ENCODE data around the gene TCF20.

TCF20 gene

GRCh38 chr22:42258126-42258525 is 12.3 kb downstream of the TCF20 start:
- no peak for DNase-seq (ENCODE audit: low read depth)

DNA sequence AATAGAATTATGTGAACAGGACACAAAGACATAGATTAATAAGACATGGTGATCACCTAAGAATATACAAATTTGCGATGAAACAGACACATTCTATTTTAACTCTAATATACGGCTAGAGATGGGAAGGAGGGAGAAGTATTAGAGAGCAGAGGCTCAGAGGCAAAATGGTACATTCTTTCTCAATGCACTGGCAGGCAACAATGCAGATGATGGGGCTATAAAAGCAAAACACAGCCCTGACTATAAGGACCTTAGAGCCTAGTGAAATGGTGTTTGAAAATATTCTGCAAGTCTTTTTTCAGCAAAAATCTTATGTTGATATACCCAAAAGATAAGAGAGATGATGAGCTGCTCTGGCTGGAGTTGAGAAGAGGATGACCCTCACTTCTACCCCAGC is 13.1 kb downstream of the TCF20 start:
- no peak for DNase-seq (ENCODE audit: low read depth)

DNA sequence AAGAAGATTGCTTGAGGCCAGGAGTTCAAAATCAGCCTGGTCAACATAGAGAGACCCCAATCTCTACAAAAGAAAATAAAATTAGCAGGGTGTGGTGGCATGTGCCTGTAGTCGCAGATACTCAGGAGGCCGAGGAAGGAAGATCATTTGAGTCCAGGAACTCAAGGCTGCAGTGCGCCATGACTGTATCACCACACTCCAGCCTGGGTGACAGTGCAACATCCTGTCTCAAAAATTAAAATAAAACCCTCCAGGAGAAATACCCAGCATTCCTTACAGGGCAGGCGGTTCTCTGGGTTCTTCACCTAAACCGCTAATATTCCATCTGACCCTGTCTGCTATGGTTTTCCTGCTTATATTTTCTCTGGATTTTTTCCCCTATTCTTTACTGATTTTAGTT is 13.5 kb downstream of the TCF20 start:
- DNase-seq (ENCODE audit: low read depth): no peak

GRCh38 chr22:42256220-42256619 is 14.2 kb downstream of the TCF20 start:
- DNase-seq (ENCODE audit: low read depth): no peak

DNA sequence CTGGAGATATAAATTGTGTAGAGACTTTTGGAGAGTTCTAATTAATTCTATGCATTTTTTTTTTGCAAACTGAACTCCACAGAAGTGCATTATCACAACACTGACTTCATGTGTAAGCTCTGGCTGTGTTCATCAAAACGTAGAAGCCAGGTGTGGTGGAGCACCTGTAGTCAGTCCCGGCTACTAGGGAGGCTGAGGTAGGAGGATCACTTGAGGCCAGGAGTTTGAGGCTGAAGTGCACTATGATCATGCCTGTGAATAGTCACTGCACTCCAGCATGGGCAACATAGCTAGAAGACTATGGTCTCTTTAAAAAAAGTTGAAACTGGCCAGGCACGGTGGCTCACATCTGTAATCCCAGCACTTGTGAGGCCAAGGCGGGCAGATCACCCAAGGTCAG is 20.6 kb downstream of the TCF20 start:
- DNase-seq (ENCODE audit: low read depth): no peak

DNA sequence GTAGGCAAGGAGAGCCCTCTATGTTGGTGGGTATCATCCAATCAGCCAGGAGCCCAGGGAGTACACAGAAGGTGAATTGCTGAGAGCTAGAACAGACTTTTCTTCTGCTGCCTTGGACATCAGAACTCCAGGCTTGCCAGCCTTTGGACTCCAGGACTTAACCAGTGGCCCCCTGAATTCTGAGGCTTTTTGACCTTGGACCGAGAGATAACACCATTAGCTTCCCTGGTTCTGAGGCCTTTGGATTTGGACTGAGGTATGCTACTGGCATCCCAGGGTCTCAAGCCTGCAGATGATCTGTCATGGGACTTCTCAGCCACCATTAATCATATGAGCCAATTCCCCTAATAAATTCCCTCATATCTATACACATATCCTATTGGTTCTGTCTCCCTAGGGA is 21.5 kb downstream of the TCF20 start:
- DNase-seq (ENCODE audit: low read depth): no peak

DNA sequence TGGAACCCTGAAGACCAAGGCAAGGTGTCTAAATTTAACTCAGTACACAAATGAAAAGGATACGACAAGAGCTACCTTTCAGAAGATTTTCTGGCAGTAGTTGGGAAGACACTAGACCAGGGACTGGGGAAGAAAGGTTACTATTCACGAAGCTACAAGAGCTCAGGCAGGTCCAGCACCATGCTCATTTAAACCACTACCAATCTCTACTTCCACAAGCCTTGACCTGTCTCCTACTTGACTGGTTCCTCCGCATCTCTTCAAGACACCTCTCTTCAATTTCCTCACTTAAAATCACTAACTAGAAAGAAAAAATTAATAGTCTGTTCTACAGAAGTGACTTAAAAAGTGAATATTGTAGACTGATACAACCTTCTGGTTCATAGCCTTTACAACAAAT is 22.9 kb downstream of the TCF20 start:
- no peak for DNase-seq (ENCODE audit: low read depth)

GRCh38 chr22:42243802-42244060 is 26.7 kb downstream of the TCF20 start:
- no peak for DNase-seq (ENCODE audit: low read depth)

- DNase-seq (ENCODE audit: low read depth): no peak
Measured at GRCh38 chr22:42236848-42237247, 33.6 kb downstream of the TCF20 start.

DNA sequence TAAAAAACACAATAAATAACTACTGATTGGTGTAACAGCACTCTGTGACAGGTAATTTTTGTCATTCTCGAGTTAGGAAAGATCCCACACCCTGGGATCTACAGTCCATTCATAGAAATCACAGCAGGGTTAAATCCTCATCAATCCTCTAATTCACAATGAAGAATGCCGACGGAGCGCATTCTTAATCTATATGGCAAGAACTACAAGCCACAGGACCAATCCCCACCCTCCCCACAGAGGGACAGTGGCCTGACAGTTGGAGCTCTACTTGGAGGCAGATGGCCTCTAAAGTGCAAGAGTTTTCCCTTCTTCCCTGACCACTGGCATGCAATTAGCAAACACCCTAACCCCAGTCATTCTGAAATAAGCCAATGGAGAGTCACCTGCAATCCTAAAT is 34.2 kb downstream of the TCF20 start:
- DNase-seq (ENCODE audit: low read depth): no peak

GRCh38 chr22:42233879-42234278 is 36.6 kb downstream of the TCF20 start:
- no peak for DNase-seq (ENCODE audit: low read depth)

GRCh38 chr22:42231929-42232328 is 38.5 kb downstream of the TCF20 start:
- no peak for DNase-seq (ENCODE audit: low read depth)

DNA sequence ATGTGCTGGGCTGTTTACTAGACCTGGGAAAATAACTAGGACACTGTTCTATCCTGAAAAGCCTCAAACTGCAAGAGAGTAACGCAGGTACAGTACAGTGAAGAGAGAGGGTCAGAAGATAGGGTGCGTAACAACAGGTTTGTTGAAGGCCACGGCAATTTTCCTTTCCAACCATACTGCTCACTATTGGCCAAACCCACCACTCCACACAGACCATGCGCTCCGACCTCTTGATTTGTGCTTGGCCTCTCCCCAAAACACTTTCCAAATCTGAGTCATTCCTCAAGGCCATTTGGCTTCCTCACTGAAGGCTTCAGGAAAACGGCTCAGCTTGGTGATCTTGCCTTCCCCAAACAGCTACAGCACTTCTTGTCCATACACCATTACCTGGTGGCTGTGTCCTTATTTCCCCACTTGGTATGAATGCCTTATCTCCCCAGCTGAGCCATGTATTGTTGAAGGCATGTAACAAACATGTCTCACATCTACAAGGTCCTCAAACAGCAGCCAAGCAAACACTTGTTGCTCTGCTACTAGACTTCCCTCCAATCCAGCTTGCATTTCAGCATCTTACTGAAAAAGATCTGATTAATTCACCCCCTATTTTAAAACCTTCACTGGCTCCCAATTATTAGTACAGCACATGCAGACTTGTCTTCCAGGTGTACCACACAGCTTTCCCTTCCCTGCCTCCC is 40.9 kb downstream of the TCF20 start:
- no peak for DNase-seq (ENCODE audit: low read depth)

DNA sequence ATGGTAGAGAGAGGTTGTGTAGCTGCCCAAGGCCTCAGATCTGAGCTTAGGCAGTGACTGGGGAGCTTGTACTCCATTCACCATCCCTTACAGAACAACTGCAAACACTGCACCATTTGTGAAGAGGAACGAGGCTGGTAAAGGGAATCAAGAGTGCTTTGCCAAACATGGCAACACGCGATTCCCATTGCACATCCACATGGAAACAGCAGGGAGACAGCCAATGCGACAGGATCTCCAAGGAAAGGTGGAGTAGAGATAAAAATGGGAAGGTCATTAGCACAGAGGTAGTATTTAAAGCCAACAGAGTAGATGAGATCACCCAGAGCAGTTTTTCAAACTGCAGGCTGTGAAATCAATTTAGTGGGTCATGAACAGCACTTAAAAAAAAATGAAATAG is 42.0 kb downstream of the TCF20 start:
- DNase-seq (ENCODE audit: low read depth): no peak

DNA sequence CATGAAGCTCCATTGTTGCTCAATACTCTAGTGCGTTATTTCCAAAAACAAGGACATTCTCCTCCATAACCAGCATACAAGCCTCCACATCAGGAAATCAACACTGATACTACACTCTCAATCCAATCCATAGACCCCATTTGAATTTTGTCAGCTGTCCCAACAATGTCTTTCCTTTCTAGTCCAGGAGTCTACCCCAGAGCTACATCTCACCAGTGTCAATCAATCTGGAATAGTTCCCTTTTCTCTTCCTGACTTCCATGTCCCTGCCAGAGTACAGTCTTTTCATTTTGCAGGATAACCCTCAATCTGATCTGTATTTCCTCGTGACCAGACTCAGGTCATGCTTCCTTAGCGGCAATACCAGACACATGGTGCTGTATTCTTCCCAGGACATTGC is 43.0 kb downstream of the TCF20 start:
- DNase-seq (ENCODE audit: low read depth): no peak

- DNase-seq (ENCODE audit: low read depth): no peak
Measured at GRCh38 chr22:42225841-42226240, 44.6 kb downstream of the TCF20 start.

DNA sequence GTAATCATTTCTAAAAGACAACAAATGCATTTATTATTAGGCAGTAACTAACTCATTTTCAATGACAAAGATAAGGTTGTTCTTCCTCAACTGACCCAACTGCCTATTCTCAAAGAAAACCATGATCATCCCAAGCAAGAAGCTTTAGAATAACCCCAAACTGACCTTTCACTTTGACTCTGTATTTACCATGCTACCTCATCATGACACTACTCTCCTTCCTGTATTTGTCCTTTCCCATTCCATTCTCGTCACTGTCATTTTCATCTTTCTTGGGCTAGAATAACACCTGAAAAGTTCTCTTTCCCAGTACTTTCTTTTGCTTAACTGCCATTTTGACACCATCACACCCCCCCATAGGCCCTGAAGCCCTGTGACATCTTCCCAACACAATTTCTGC is 48.3 kb downstream of the TCF20 start:
- no peak for DNase-seq (ENCODE audit: low read depth)
